Ramos (cell line): ENCODE data around the gene COBLL1.
"Not testable (repeated sequence)": the region's sequence is repeated elsewhere in the genome, so short reads cannot be mapped to it uniquely, and the experiment has no call there.

Source experiments
- in situ Hi-C: fragments of 300-500 bp; cut with MboI; formaldehyde crosslinking; loops from one replicate; pipeline ENCODE4 v1.14.3; 2022; ENCODE audit warnings: low sequenced_read_pairs; ENCODE audit not compliant: unreplicated experiment

The COBLL1 gene

GRCh38 chr2:164719996-164720941, 121.4 kb downstream of the COBLL1 start:
- in situ Hi-C loops: no loop called here

GRCh38 chr2:164717000-164717803, 124.4 kb downstream of the COBLL1 start:
- in situ Hi-C loops: no loop called here

GRCh38 chr2:164714471-164714870, 127.2 kb downstream of the COBLL1 start:
- in situ Hi-C loops: no loop called here

- in situ Hi-C loops: no loop called here
These were observed 129.9 kb downstream of the COBLL1 start for GRCh38 chr2:164711766-164712138.

GRCh38 chr2:164710837-164711765, 130.5 kb downstream of the COBLL1 start:
- in situ Hi-C loops: no loop called here

- in situ Hi-C loops: not testable (repeated sequence)
These were observed 131.3 kb downstream of the COBLL1 start for GRCh38 chr2:164710252-164710836.

- in situ Hi-C loops: no loop called here
These were observed 135.1 kb downstream of the COBLL1 start for GRCh38 chr2:164706522-164706921.

GRCh38 chr2:164705412-164706167, 136.0 kb downstream of the COBLL1 start:
- in situ Hi-C loops: no loop called here

GRCh38 chr2:164703915-164704706, 137.5 kb downstream of the COBLL1 start:
- in situ Hi-C loops: no loop called here

GRCh38 chr2:164701565-164701964, 140.1 kb downstream of the COBLL1 start:
- in situ Hi-C loops: no loop called here

GRCh38 chr2:164700390-164700789, 141.2 kb downstream of the COBLL1 start:
- in situ Hi-C loops: no loop called here

GRCh38 chr2:164697688-164698461, 143.7 kb downstream of the COBLL1 start:
- in situ Hi-C loops: no loop called here

- in situ Hi-C loops: no loop called here
These were observed 145.0 kb downstream of the COBLL1 start for GRCh38 chr2:164696634-164697033.

- in situ Hi-C loops: no loop called here
These were observed 147.3 kb downstream of the COBLL1 start for GRCh38 chr2:164694275-164694695.

- in situ Hi-C loops: no loop called here
These were observed 147.8 kb downstream of the COBLL1 start for GRCh38 chr2:164693834-164694233.

GRCh38 chr2:164693390-164693789, 148.2 kb downstream of the COBLL1 start:
- in situ Hi-C loops: no loop called here

GRCh38 chr2:164692958-164693357, 148.7 kb downstream of the COBLL1 start:
- in situ Hi-C loops: no loop called here

GRCh38 chr2:164692114-164692513, 149.5 kb downstream of the COBLL1 start:
- in situ Hi-C loops: no loop called here
